HG02763 (cell line): ENCODE data around the gene ELK3.

ENCODE experiments used
- ATAC-seq: cut with Tn5 transposase; IDR thresholded peaks from one replicate; pipeline ENCODE4 v1.9.1; 2021; ENCODE audit warnings: mild to moderate bottlenecking, moderate library complexity; ENCODE audit not compliant: unreplicated experiment

The ELK3 gene

GRCh38 chr12:96210376-96211055 is 16.3 kb downstream of the ELK3 start:
- ATAC-seq: no peak

DNA sequence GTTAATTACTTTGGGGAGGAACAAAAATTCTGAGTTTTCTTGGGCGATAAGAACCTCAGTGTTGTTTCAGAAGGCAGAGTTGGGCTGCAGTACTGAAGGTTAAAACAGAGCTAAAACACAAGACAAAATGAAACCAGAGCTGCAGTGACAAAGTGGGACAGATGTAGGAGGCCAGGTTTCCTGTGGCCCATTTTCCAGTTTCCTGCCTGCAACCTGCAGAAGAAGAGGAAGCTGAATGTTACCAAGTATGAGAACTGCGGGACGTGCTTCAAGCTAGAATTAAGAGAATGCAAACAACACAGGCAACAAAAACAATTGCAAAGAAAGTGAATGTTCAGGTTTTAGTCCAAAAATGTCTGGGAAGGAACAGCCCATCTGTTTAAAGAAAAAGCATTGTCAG is 17.8 kb downstream of the ELK3 start:
- no peak for ATAC-seq

GRCh38 chr12:96212456-96213375 is 18.5 kb downstream of the ELK3 start:
- no peak for ATAC-seq

DNA sequence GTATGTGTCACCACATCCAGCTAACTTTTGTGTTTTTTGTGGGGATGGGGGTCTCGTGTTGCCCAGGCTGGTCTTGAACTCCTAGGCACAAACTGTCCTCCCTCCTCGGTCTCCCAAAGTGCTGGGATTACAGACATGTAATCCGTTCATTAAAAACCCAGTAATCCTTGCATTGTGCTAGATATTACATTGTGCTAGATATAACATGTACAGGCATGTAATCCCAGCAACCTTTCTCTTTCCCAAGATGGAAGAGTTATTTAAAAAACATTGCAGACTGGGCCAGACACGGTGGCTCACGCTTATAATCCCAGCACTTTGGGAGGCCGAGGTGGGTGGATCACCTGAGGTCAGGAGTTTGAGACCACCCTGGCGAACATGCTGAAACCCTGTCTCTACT is 19.7 kb downstream of the ELK3 start:
- ATAC-seq: no peak

DNA sequence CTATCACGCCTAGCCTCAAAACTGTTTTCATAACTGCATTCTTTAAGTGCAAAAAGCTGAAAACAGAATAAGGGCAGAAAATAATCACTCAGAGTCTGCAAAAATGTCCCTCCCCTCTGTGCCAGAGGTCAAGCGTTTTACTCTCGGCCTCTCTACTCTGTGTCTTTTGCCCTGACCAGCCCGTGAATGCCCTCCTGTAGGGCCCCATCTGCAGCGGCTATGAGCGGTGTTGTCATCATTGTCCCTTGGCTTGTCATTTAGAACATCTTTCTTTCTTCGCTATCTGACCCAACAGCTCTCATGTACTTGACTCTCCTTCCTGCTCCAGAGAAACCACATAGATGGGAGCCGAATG is 21.7 kb downstream of the ELK3 start:
- ATAC-seq: no peak

- ATAC-seq: no peak
Observed at GRCh38 chr12:96218989-96219678, 25.0 kb downstream of the ELK3 start.

DNA sequence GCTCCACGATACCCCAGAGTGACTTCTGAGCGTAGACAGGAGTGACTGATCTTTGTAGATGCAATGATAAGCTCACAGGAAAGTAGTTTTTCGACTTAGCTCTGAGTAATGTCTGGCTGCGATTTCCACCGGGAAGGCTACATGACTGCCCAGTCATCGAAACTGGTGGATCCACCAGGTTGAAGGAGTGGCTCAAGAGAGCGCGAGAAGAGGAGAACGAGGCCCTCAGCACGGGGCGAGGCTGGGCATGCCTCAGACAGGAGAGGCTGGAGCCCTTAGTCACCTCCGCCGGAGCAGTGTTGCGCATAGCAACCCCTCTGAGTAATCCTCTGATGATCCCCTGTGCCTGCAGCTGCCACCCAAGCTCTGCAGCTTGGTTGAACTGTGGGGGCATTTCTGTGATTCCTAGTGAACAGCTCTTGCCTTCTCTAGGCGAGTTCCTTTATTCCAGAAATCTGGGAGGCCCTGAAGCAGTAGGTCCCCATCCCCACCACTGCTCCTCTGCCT is 25.6 kb downstream of the ELK3 start:
- no peak for ATAC-seq

- ATAC-seq: no peak
Observed at GRCh38 chr12:96220902-96221301, 26.7 kb downstream of the ELK3 start.

GRCh38 chr12:96221391-96221790 is 27.2 kb downstream of the ELK3 start:
- no peak for ATAC-seq

DNA sequence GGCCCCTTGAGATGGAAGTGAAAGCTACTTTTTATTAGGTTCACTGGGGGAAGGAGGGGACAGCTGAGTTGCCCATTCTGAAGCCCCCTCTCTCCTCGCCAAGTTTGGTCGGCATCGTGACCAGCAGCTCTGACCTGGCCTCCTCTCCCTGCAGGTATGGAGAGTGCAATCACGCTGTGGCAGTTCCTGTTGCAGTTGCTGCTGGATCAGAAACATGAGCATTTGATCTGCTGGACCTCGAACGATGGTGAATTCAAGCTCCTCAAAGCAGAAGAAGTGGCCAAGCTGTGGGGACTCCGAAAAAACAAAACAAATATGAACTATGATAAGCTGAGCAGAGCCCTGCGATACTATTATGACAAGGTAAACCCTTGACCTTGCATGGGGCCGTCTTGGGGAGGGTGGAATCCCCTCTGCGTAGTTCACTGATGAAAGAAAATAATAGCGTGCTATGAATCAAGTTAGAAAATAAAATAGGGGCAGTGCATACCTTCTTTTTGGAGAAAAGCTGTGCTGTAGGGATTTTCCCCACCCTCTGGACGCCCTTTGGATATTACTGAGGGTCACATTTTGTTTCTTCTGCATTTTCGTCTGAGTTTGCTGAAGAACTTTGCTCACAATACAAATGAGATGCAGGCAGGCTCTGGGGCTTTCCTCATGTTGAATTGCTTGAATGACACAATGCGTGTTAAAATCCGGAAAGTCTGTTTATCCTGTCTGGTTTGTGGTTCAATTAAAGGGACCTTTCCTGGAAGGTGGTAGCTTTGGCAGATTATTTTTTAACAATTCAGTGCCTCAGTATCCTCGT is 29.4 kb downstream of the ELK3 start:
- ATAC-seq: no peak

GRCh38 chr12:96224219-96224615 is 30.0 kb downstream of the ELK3 start:
- ATAC-seq: no peak

- no peak for ATAC-seq
Observed at GRCh38 chr12:96225044-96225855, 31.1 kb downstream of the ELK3 start.

DNA sequence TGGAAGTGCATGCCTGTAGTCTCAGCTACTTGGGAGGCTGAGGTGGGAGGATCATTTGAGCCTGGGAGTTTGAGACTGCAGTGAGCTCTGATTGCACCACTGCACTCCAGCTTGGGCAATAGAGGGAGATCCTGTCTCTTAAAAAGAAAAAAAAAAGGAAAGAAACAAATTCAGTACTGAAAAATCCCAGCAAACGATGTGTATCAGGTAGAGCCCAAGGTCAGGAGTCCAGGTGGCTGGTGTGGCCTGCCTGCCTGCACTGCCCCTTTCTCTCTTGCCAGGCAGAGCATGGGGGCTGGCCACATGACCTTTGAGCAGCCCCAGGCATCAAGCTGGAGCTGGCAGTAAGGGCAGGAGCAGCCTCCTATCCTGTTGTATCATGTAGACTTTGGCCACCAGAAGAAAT is 31.8 kb downstream of the ELK3 start:
- ATAC-seq: no peak

- ATAC-seq: no peak
Observed at GRCh38 chr12:96226401-96226800, 32.2 kb downstream of the ELK3 start.

- no peak for ATAC-seq
Observed at GRCh38 chr12:96226801-96227348, 32.7 kb downstream of the ELK3 start.

DNA sequence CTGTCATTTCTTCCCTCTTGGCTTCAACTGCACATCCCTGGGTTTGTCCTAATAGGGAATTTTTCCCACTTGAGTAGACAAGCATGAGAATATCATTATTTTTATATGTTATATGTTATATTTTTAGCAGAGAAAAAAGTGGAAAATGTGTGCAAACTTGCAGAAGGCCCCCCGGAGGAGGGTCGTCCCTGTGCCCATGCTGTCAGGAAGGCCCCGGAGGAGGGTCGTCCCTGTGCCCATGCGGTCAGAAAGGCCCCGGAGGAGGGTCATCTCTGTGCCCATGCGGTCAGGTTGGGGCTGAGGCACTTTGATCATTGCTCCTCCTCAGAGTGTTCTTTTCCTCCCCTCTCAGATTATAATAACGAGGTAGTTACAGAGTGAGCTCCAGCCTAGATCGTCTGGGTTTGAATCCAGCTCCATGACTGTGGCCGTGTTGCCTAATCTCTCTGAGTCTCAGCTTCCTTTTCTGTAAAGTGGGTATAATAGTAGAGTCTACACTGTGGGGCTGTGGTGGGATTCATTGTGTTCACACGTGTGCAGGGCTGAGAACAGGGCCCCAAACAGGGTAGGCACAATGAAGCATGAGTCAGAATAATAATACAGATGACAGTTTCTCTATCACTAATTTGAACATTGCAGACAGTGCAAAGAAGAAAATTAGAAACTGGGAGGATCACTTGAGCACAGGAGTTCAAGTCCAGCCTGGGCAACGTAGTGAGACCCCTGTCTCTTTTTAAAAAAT is 33.4 kb downstream of the ELK3 start:
- no peak for ATAC-seq

GRCh38 chr12:96228566-96229248 is 34.5 kb downstream of the ELK3 start:
- ATAC-seq: no peak

DNA sequence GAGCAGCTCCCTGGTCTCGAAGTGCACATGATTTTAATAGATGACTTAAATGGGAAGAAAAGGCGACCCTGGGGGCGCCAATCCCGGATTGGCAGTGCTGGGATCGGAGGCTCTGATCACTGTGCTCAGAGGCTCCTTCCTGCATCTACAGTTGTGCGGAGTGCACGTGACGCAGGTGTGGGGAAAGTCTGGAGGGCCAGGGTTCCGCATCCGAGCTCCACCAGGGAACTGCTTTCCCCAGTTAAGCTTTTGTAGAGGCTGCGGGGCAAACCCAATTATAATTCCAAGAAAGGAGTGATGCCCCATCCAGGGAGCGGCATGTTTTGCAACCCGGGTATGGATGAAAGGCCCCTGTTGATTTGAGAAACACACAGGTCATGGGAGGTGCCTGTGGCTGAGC is 36.5 kb downstream of the ELK3 start:
- ATAC-seq: no peak
